Body of pancreas (tissue), 4 donors: ENCODE results near the gene MCAT. TPM values are rescaled to one million over a fixed set of nuclear protein-coding genes. Genes with fewer than 3 reads are reported as not detected.

Source experiments
- ATAC-seq: fragments of 150-250 bp; one replicate; pipeline ENCODE4 v1.9.1; 2016
- DNase-seq, 4 donors: peaks; one replicate each; pipeline ENCODE4 v3.0.0-alpha.2; 2019
- H3K27ac ChIP-seq, 4 donors: fragments of 200-600 bp; sonication (generic); 1 replicate in 3 of 4; 2 replicates in 1 of 4; pipeline versions ENCODE4 v1.5.1 to v1.6.1; 2016 to 2019; ENCODE audit warnings: mild to moderate bottlenecking in 1 of 4, mixed read lengths in 1 of 4, moderate library complexity in 1 of 4
- H3K27me3 ChIP-seq, 2 donors: fragments of 200-600 bp; sonication (generic); one replicate each; pipeline ENCODE4 v1.6.0; 2016; ENCODE audit warnings: mild to moderate bottlenecking in 1 of 2
- H3K36me3 ChIP-seq, 2 donors: fragments of 200-600 bp; sonication (generic); replicated peaks in 1 of 2; 2 replicates each; pipeline ENCODE4 v1.5.1; 2016; ENCODE audit warnings: low read depth in 2 of 2; ENCODE audit not compliant: insufficient read depth in 1 of 2
- H3K4me1 ChIP-seq: fragments of 200-600 bp; sonication (generic); one replicate; pipeline ENCODE4 v1.6.0; 2016
- H3K4me3 ChIP-seq, 2 donors: fragments of 200-600 bp; sonication (generic); 1 replicate in 1 of 2; 2 replicates in 1 of 2; pipeline ENCODE4 v1.5.1; 2016 to 2019
- H3K9me3 ChIP-seq, 3 donors: fragments of 200-600 bp; sonication (generic); 1 replicate in 2 of 3; 2 replicates in 1 of 3; pipeline ENCODE4 v1.5.1; 2016
- CTCF ChIP-seq, 7 experiments: fragments of 450-650 bp in 4 of 7; fragments of 200-600 bp in 3 of 7; sonication (generic) in 3 of 7; IDR thresholded peaks; one replicate each; pipeline ENCODE4 v1.5.1; 2016 to 2019; ENCODE audit warnings: antibody characterized with exemption in 7 of 7
- POLR2A ChIP-seq, 3 donors: fragments of 450-650 bp; IDR thresholded peaks; one replicate each; pipeline ENCODE4 v1.6.1; 2016; ENCODE audit warnings: antibody characterized with exemption in 3 of 3, mild to moderate bottlenecking in 2 of 3
- WGBS, 2 donors: methylation state at CpG; one replicate each; pipeline ENCODE4 v1.1.5; 2017; 5-methylcytosine and 5-hydroxymethylcytosine counted together
- intact Hi-C: fragments of 100-400 bp; cut with DNase I; formaldehyde crosslinking; loops from one replicate; pipeline ENCODE4 v1.15.1; 2023
- total RNA-seq, 2 donors: library from RNA; depleted of rRNA; stranded (reverse); fragments of >200 nt; gene quantifications; one replicate each; pipeline ENCODE4 v1.1.0, GENCODE V29; 2016

Gene MCAT
- total RNA-seq, 2 donors from 2014 or later, result 28.8 to 50.8 TPM

- Histone ChIP-seq H3K27ac (no peak overlapping the region), H3K27me3 (no peaks in the 10 kb centered on the region), H3K9me3 (no peaks in the 10 kb centered on the region), H3K36me3 (no peaks in the 10 kb centered on the region), H3K4me3 (no peak overlapping the region), H3K4me1 (no peaks in the 10 kb centered on the region)
- ATAC-seq (no peak), DNase-seq (no peak)
- WGBS, 2 donors, result 66 to 72% methylated on average over 3 to 5 of the region's 5 CpGs
- TF ChIP-seq CTCF (IDR thresholded peaks at IDR 0.05) (no peak), POLR2A (IDR thresholded peaks at IDR 0.05) (no peak)
- intact Hi-C loops, result no loop called here
Measured at GRCh38 chr22:43100225-43100624, 43.0 kb downstream of the MCAT start.

- ATAC-seq (no peak), DNase-seq (no peak)
- WGBS, 2 donors, result 64 to 65% methylated on average over 4 of the region's 4 CpGs
- Histone ChIP-seq H3K27ac (no peak overlapping the region), H3K4me3 (no peak overlapping the region), H3K36me3 (no peaks in the 10 kb centered on the region), H3K9me3 (no peaks in the 10 kb centered on the region), H3K27me3 (no peaks in the 10 kb centered on the region), H3K4me1 (no peaks in the 10 kb centered on the region)
- intact Hi-C loops, result no loop called here
- TF ChIP-seq POLR2A (IDR thresholded peaks at IDR 0.05) (no peak), CTCF (IDR thresholded peaks at IDR 0.05) (no peak)
Measured at GRCh38 chr22:43099095-43099494, 44.1 kb downstream of the MCAT start.

GRCh38 chr22:43098356-43098755 lies 44.8 kb downstream of the MCAT start:
- no peaks in the 10 kb centered on the region for H3K36me3 ChIP-seq
- TF ChIP-seq CTCF (IDR thresholded peaks at IDR 0.05) (no peak), POLR2A (IDR thresholded peaks at IDR 0.05) (no peak)
- no peak overlapping the region for H3K27ac ChIP-seq
- no peaks in the 10 kb centered on the region for H3K4me1 ChIP-seq
- WGBS, 2 donors, result 57 to 59% methylated on average over 4 of the region's 4 CpGs
- no peak overlapping the region for H3K4me3 ChIP-seq
- H3K9me3 ChIP-seq, result no peaks in the 10 kb centered on the region
- H3K27me3 ChIP-seq, result no peaks in the 10 kb centered on the region
- DNase-seq (no peak), ATAC-seq (no peak)
- intact Hi-C loops, result no loop called here

GRCh38 chr22:43096420-43096819 lies 46.8 kb downstream of the MCAT start:
- Histone ChIP-seq H3K27me3 (no peaks in the 10 kb centered on the region), H3K4me3 (no peak overlapping the region), H3K4me1 (no peaks in the 10 kb centered on the region), H3K9me3 (no peaks in the 10 kb centered on the region), H3K27ac (no peak overlapping the region), H3K36me3 (no peaks in the 10 kb centered on the region)
- no peak for ATAC-seq
- WGBS, 2 donors, result 76 to 88% methylated on average over 8 of the region's 8 CpGs
- DNase-seq, result no peak
- intact Hi-C loops, result no loop called here
- no peak for TF ChIP-seq POLR2A (IDR thresholded peaks at IDR 0.05)

GRCh38 chr22:43094551-43094950 lies 48.6 kb downstream of the MCAT start:
- H3K27ac ChIP-seq, result no peak overlapping the region
- H3K9me3 ChIP-seq, result no peaks in the 10 kb centered on the region
- no peaks in the 10 kb centered on the region for H3K36me3 ChIP-seq
- no peaks in the 10 kb centered on the region for H3K27me3 ChIP-seq
- H3K4me1 ChIP-seq, result no peaks in the 10 kb centered on the region
- H3K4me3 ChIP-seq, result no peak overlapping the region
- DNase-seq (no peak), ATAC-seq (no peak)
- TF ChIP-seq POLR2A (IDR thresholded peaks at IDR 0.05) (no peak), CTCF (IDR thresholded peaks at IDR 0.05) (no peak)
- intact Hi-C loops, result no loop called here
- 75 to 77% methylated on average over 4 of the region's 4 CpGs for WGBS, 2 donors
